HepG2 (cell line): ENCODE data around the gene ACAP1. TPM values are rescaled to one million over a fixed set of nuclear protein-coding genes. Genes with fewer than 3 reads are reported as not detected.
"Not testable (repeated sequence)": the region's sequence is repeated elsewhere in the genome, so short reads cannot be mapped to it uniquely, and the experiment has no call there.

Experiments used
- ATAC-seq: fragments of 200-7000 bp; cut with Tn5 transposase; 3 replicates; pipeline ENCODE4 v1.9.1; 2020; ENCODE audit warnings: mild to moderate bottlenecking, moderate library complexity
- BruUV-seq: library from RNA; stranded (reverse); fragments of 400-500 nt; replicated peaks from 2 replicates; lab custom pipeline; 2021; lab: Mats Ljungman, UMichigan
- CTCF ChIA-PET: fragments of 300-600 bp; formaldehyde crosslinking; extraction: SDS; loops from one replicate; lab custom pipeline; 2021; ENCODE audit warnings: low total read pairs, inconsistent platforms, low intra/inter-chr PET ratio; lab: Yijun Ruan, JAX
- POLR2A ChIA-PET: fragments of 350-600 bp; sonication (Branson Sonifier 250); formaldehyde crosslinking; loops from one replicate; lab custom pipeline; 2020; ENCODE audit warnings: antibody characterized with exemption, inconsistent platforms; lab: Yijun Ruan, JAX
- DNase-seq: peaks from one replicate; pipeline ENCODE4 v3.0.0-alpha.2; 2015; ENCODE audit warnings: low spot score
- FAIRE-seq: peaks from 3 replicates; lab custom pipeline; 2011; peaks lifted over from hg19 to GRCh38; lab: Jason Lieb, UNC
- H2AFZ ChIP-seq: one replicate; pipeline ENCODE4 v1.6.1; 2011; ENCODE audit warnings: low read length, inconsistent platforms
- H3K27ac ChIP-seq: fragments of 300-600 bp; 3 replicates; pipeline ENCODE4 v1.8.0; 2011; ENCODE audit warnings: mixed run types, mild to moderate bottlenecking, mixed read lengths, low read length, inconsistent platforms; ENCODE audit not compliant: insufficient read depth; ENCODE audit errors: extremely low read length
- H3K27me3 ChIP-seq, 2 experiments: fragments of 200-600 bp in 1 of 2; 2 replicates in 1 of 2; 3 replicates in 1 of 2; pipeline versions ENCODE4 v1.6.0 to v1.8.0; 2011; ENCODE audit warnings: low read length in 2 of 2, mild to moderate bottlenecking in 2 of 2, moderate library complexity in 2 of 2, inconsistent platforms in 1 of 2; ENCODE audit not compliant: insufficient read depth in 2 of 2, control insufficient read depth in 1 of 2
- H3K36me3 ChIP-seq, 2 experiments: fragments of 200-600 bp in 1 of 2; replicated peaks in 1 of 2; 2 replicates in 1 of 2; 3 replicates in 1 of 2; pipeline versions ENCODE4 v1.5.1 to v1.8.0; 2011; ENCODE audit warnings: low read length in 2 of 2, inconsistent platforms in 1 of 2; ENCODE audit not compliant: insufficient read depth in 2 of 2, control insufficient read depth in 1 of 2
- H3K4me1 ChIP-seq: 2 replicates; pipeline ENCODE4 v1.5.1; 2012; ENCODE audit warnings: low read length, inconsistent platforms; ENCODE audit not compliant: insufficient read depth
- H3K4me2 ChIP-seq: 2 replicates; pipeline ENCODE4 v1.6.0; 2011; ENCODE audit warnings: low read depth, low read length, inconsistent platforms
- H3K4me3 ChIP-seq, 3 experiments: fragments of 200-600 bp in 1 of 3; sonication (generic), shearing (Covaris generic) in 1 of 3; replicated peaks in 1 of 3; 2 replicates each; pipeline ENCODE4 v1.5.1; 2011 to 2016; ENCODE audit warnings: low read length in 3 of 3, inconsistent platforms in 2 of 3, low read depth in 2 of 3, mild to moderate bottlenecking in 2 of 3, control low read depth in 1 of 3, mixed read lengths in 1 of 3; ENCODE audit not compliant: insufficient read depth in 1 of 3
- H3K79me2 ChIP-seq: one replicate; pipeline ENCODE4 v1.6.1; 2011; ENCODE audit warnings: low read length, inconsistent platforms; ENCODE audit not compliant: insufficient read depth
- H3K9ac ChIP-seq: 2 replicates; pipeline ENCODE4 v1.6.0; 2011; ENCODE audit warnings: mild to moderate bottlenecking, low read depth, low read length, inconsistent platforms; ENCODE audit not compliant: insufficient read depth
- H3K9me3 ChIP-seq: 2 replicates; pipeline ENCODE4 v1.5.1; 2012; ENCODE audit warnings: mild to moderate bottlenecking, low read length
- H4K20me1 ChIP-seq: 2 replicates; pipeline ENCODE4 v1.6.0; 2011; ENCODE audit warnings: inconsistent platforms, mild to moderate bottlenecking, low read length, moderate library complexity; ENCODE audit not compliant: insufficient read depth
- HNF4A ChIP-seq: sonication (generic); formaldehyde crosslinking; IDR thresholded peaks from 2 replicates; pipeline ENCODE4 v1.4.0; 2020; ENCODE audit warnings: missing genetic modification reagents
- KDM1A ChIP-seq: IDR thresholded peaks from 2 replicates; pipeline ENCODE4 v1.6.1; 2016; ENCODE audit warnings: missing compliant biosample characterization
- RAD51 ChIP-seq: fragments of 450-650 bp; IDR thresholded peaks from 2 replicates; pipeline ENCODE4 v1.6.1; 2016; ENCODE audit warnings: borderline replicate concordance
- ZBTB44 ChIP-seq: sonication (generic); formaldehyde crosslinking; IDR thresholded peaks from 2 replicates; pipeline ENCODE4 v1.4.0; 2020; ENCODE audit warnings: missing genetic modification reagents
- ZFX ChIP-seq: sonication (generic); formaldehyde crosslinking; IDR thresholded peaks from 2 replicates; pipeline ENCODE4 v1.4.0; 2020; ENCODE audit warnings: mild to moderate bottlenecking, low read depth, missing genetic modification reagents, moderate library complexity
- ZNF576 ChIP-seq: sonication (generic); formaldehyde crosslinking; IDR thresholded peaks from 2 replicates; pipeline ENCODE4 v1.4.0; 2020; ENCODE audit warnings: mild to moderate bottlenecking, missing genetic modification reagents
- ZNF616 ChIP-seq: sonication (generic); formaldehyde crosslinking; IDR thresholded peaks from 2 replicates; pipeline ENCODE4 v1.5.0; 2020; ENCODE audit warnings: low read depth, mild to moderate bottlenecking, missing genetic modification reagents
- ZNF883 ChIP-seq: sonication (generic); formaldehyde crosslinking; IDR thresholded peaks from 2 replicates; pipeline ENCODE4 v1.5.1; 2020; ENCODE audit warnings: mild to moderate bottlenecking, missing genetic modification reagents; ENCODE audit errors: not compliant biosample characterization
- WGBS: methylation state at CpG from one replicate; pipeline ENCODE4 v1.1.6; 2017; ENCODE audit warnings: low lambda C conversion rate; 5-methylcytosine and 5-hydroxymethylcytosine counted together
- in situ Hi-C: cut with HindIII; loops from 2 replicates; pipeline ENCODE4 v1.10.0; 2017; ENCODE audit warnings: low pct_unique_long_range_greater_than_20kb; ENCODE audit not compliant: extremely low pct_ligation_motif_present
- intact Hi-C: fragments of 100-400 bp; cut with micrococcal nuclease; formaldehyde crosslinking; loops from one replicate; pipeline ENCODE4 v1.10.0; 2022; ENCODE audit not compliant: unreplicated experiment
- polyA plus RNA-seq, 8 experiments: library from polyadenylated mRNA; depleted of rRNA in 3 of 8; stranded (reverse) in 7 of 8; unstranded in 1 of 8; fragments of >200 nt; fragmentation: Illumina TruSeq in 4 of 8; extraction: Trizol in 4 of 8; gene quantifications; 2 replicates each; pipeline versions ENCODE4 v1.2.1 to v1.2.3, GENCODE V29; 2011 to 2016; ENCODE audit warnings: low read depth in 4 of 8, missing spikeins in 1 of 8, mixed read lengths in 1 of 8; ENCODE audit not compliant: insufficient read depth in 1 of 8
- total RNA-seq, 5 experiments: library from RNA; depleted of rRNA; stranded (reverse); fragments of >200 nt; fragmentation: Illumina TruSeq; extraction: Trizol; gene quantifications; 2 replicates each; pipeline ENCODE4 v1.2.3, GENCODE V29; 2016; ENCODE audit warnings: low read depth in 1 of 5

Gene ACAP1
- total and polyA plus RNA-seq, 2 of the 13 experiments (the other 11 are each of a cell fraction or from before 2014, with no cell fraction given) = 1.3 to 2.5 TPM

DNA sequence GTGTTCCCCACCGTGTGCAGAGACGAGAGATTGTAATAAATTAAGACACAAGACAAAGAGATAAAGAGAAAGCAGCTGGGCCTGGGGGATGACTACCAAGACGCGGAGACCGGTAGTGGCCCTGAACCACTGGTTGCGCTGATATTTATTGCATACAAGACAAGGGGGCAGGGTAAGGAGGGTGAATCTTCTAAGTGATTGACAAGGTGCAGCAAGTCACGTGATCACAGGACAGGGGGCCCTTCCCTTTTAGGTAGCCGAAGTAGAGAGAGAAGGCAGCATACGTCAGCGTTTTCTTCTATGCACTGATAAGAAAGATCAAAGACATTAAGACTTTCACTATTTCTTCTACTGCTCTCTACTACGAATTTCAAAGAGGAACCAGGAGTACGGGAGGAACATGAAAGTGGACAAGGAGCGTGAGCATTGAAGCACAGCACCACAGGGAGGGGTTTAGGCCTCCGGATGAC is 3.7 kb upstream of the ACAP1 start:
- intact Hi-C loops, DNase-seq, H4K20me1 ChIP-seq, CTCF ChIA-PET, H3K27me3 ChIP-seq, ATAC-seq, H3K4me3 ChIP-seq, H2AFZ ChIP-seq, FAIRE-seq, H3K36me3 ChIP-seq, H3K9ac ChIP-seq, BruUV-seq, H3K27ac ChIP-seq, in situ Hi-C loops, H3K9me3 ChIP-seq, POLR2A ChIA-PET: not testable (repeated sequence)
- TF ChIP-seq RAD51 = peak; percentile 66; the same call in 1 of the 2 replicates
- Histone ChIP-seq H3K4me1 (peaks cover 33% of the 10 kb centered on the region), H3K79me2 (peaks cover 12% of the 10 kb centered on the region), H3K4me2 (0 out of 2 replicates have a peak overlapping the region, but pooled peaks have one; percentile 12)
- WGBS = 35% methylated on average over 13 of the region's 14 CpGs

- CTCF ChIA-PET = no interaction called here
- H4K20me1 ChIP-seq = no peaks in the 10 kb centered on the region
- peaks cover 0 to 4% of the 10 kb centered on the region in 2 experiments; a peak in 3 of 5 replicates for H3K27me3 ChIP-seq
- no TSS peak for BruUV-seq
- in situ Hi-C loops = no loop called here
- WGBS = 2% methylated on average over 3 of the region's 3 CpGs
- no peaks in the 10 kb centered on the region for H3K36me3 ChIP-seq
- TF ChIP-seq ZFX (CRISPR knock-in tag) (no peak), ZBTB44 (CRISPR knock-in tag) (no peak), ZNF576 (CRISPR knock-in tag) (no peak), ZNF883 (CRISPR knock-in tag) (no peak), KDM1A (CRISPR knock-in tag) (no peak), HNF4A (CRISPR knock-in tag) (peak; percentile 47; the same call in 1 of the 2 replicates), ZNF616 (CRISPR knock-in tag) (no peak)
- TF ChIP-seq, all 625 proteins: peak for 1
- ATAC-seq = peak; percentile 11; the same call in 2 of the 3 replicates
- no peak overlapping the region for H3K27ac ChIP-seq
- POLR2A ChIA-PET = interaction anchor here (0.7 to 2.7 kb wide), 12 partner anchors 9 to 249 kb away, joined by 3 to 16 read pairs (median 3); partner anchors contain the start of genes ASGR1, MPDU1 and SLC2A4
- H2AFZ ChIP-seq = no peak overlapping the region
- H3K4me3 ChIP-seq = peak overlapping the region in 1 of 3 experiments; percentile 28; a peak in 2 of 6 replicates
- no peak overlapping the region for H3K9ac ChIP-seq
- no peak for FAIRE-seq
- H3K79me2 ChIP-seq = no peaks in the 10 kb centered on the region
- intact Hi-C loops = no loop called here
- peak overlapping the region; percentile 54 for H3K4me2 ChIP-seq
- peaks cover 24% of the 10 kb centered on the region for H3K4me1 ChIP-seq
- H3K9me3 ChIP-seq = no peaks in the 10 kb centered on the region
- DNase-seq = no peak
Measured at GRCh38 chr17:7334938-7335538, 1.3 kb upstream of the ACAP1 start.

DNA sequence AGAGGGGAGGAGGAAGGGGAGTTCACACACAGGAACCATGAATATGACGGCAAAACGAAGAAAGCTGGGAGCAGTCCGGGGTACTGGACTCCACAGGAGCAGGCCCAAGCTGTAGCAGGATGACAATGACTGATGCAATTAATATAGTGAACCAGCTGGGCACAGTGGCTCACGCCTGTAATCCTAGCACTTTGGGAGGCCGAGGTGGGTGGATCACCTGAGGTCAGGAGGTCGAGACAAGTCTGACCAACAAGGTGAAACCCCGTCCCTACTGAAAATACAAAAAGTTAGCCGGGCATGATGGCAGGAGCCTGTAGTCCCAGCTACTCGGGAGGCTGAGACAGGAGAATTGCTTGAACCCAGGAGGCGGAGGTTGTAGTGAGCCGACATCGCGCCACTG is 564 bp upstream of the ACAP1 start:
- ATAC-seq, in situ Hi-C loops: not testable (repeated sequence)
- POLR2A ChIA-PET = interaction anchor here (1.2 to 2.7 kb wide), 4 partner anchors 8 to 248 kb away, joined by 3 to 16 read pairs (median 5); partner anchors contain the start of gene MPDU1

More for the DNA sequence above, 564 bp upstream of the ACAP1 start:
- H2AFZ ChIP-seq, CTCF ChIA-PET, H3K79me2 ChIP-seq, H4K20me1 ChIP-seq, H3K4me3 ChIP-seq, FAIRE-seq, H3K27ac ChIP-seq, intact Hi-C loops, H3K27me3 ChIP-seq, H3K36me3 ChIP-seq, DNase-seq, BruUV-seq, H3K9ac ChIP-seq, H3K9me3 ChIP-seq: not testable (repeated sequence)
- H3K4me2 ChIP-seq = 0 out of 2 replicates have a peak overlapping the region, but pooled peaks have one; percentile 54
- peaks cover 19% of the 10 kb centered on the region for H3K4me1 ChIP-seq
- WGBS = 59% methylated on average over 12 of the region's 13 CpGs
